H1 (cell line): ENCODE results near the gene NSUN2.

Experiments
- BACH1 ChIP-seq: IDR thresholded peaks from 2 replicates; pipeline ENCODE4 v1.6.1; 2012; ENCODE audit warnings: low read length, improper control_type of control experiment
- EZH2 ChIP-seq: fragments of 200-600 bp; sonication (generic); IDR thresholded peaks from 2 replicates; pipeline ENCODE4 v1.7.1; 2012; ENCODE audit warnings: low read depth, mild to moderate bottlenecking, moderate library complexity, low read length, inconsistent platforms; ENCODE audit not compliant: severe bottlenecking
- JUND ChIP-seq: IDR thresholded peaks from 2 replicates; pipeline ENCODE4 v1.6.1; 2011; ENCODE audit warnings: mild to moderate bottlenecking, improper control_type of control experiment, low read length
- KDM5A ChIP-seq: fragments of 200-600 bp; IDR thresholded peaks from 2 replicates; pipeline ENCODE4 v1.7.1; 2012; ENCODE audit warnings: mild to moderate bottlenecking, low read length, inconsistent platforms, mixed read lengths
- MAX ChIP-seq: IDR thresholded peaks from 2 replicates; pipeline ENCODE4 v1.6.1; 2012; ENCODE audit warnings: inconsistent platforms
- RFX5 ChIP-seq: IDR thresholded peaks from 2 replicates; pipeline ENCODE4 v1.6.1; 2011; ENCODE audit warnings: low read depth, low read length, improper control_type of control experiment, borderline replicate concordance
- SIX5 ChIP-seq: IDR thresholded peaks from 2 replicates; pipeline ENCODE4 v1.6.1; 2011; ENCODE audit warnings: mild to moderate bottlenecking, low read depth, low read length
- SUZ12 ChIP-seq: fragments of 200-600 bp; sonication (generic); IDR thresholded peaks from 2 replicates; pipeline ENCODE4 v1.6.1; 2012; ENCODE audit warnings: mild to moderate bottlenecking, inconsistent platforms, low read length, moderate library complexity, mixed read lengths
- YY1 ChIP-seq: IDR thresholded peaks from 2 replicates; pipeline ENCODE4 v1.6.1; 2011; ENCODE audit warnings: low read depth, mild to moderate bottlenecking, low read length
- TF ChIP-seq, protein P1 (sequence below), 3 experiments: IDR thresholded peaks; 1 replicate in 2 of 3; 2 replicates in 1 of 3; pipeline versions ENCODE4 v1.5.1 to v1.6.1; 2011; ENCODE audit warnings: low read length in 3 of 3, mild to moderate bottlenecking in 3 of 3, inconsistent platforms in 2 of 3, low read depth in 1 of 3, moderate library complexity in 1 of 3; ENCODE audit not compliant: insufficient read depth in 1 of 3; ENCODE audit errors: control extremely low read depth in 1 of 3

- no peak for TF ChIP-seq EZH2
- TF ChIP-seq BACH1 = no peak
- TF ChIP-seq, protein P1, sequence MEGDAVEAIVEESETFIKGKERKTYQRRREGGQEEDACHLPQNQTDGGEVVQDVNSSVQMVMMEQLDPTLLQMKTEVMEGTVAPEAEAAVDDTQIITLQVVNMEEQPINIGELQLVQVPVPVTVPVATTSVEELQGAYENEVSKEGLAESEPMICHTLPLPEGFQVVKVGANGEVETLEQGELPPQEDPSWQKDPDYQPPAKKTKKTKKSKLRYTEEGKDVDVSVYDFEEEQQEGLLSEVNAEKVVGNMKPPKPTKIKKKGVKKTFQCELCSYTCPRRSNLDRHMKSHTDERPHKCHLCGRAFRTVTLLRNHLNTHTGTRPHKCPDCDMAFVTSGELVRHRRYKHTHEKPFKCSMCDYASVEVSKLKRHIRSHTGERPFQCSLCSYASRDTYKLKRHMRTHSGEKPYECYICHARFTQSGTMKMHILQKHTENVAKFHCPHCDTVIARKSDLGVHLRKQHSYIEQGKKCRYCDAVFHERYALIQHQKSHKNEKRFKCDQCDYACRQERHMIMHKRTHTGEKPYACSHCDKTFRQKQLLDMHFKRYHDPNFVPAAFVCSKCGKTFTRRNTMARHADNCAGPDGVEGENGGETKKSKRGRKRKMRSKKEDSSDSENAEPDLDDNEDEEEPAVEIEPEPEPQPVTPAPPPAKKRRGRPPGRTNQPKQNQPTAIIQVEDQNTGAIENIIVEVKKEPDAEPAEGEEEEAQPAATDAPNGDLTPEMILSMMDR (IDR thresholded peaks at IDR 0.05; ENCODE audit: control extremely low read depth in 1 of 3, insufficient read depth in 1 of 3, low read depth in 1 of 3, low read length in 3 of 3) = no peak
- TF ChIP-seq RFX5 = no peak
- no peak for TF ChIP-seq SUZ12
- no peak for TF ChIP-seq KDM5A
- TF ChIP-seq SIX5 = no peak
- no peak for TF ChIP-seq MAX
- TF ChIP-seq YY1 = no peak
- TF ChIP-seq JUND = no peak
Measured at GRCh38 chr5:6678385-6678784, 45.5 kb upstream of the NSUN2 start.
